Fibroblast of lung (primary cell): Measurements from ENCODE around the gene PRKCD. TPM values are rescaled to one million over a fixed set of nuclear protein-coding genes. Genes with fewer than 3 reads are reported as not detected.
A peak's percentile ranks its signal among the peaks of the same experiment; 100 is the strongest.

ENCODE experiments used
- DNase-seq, 2 donors: peaks; one replicate each; pipeline versions ENCODE4 v3.0.0 to v3.0.0-alpha.2; 2010; ENCODE audit warnings: low read depth in 2 of 2
- H2AFZ ChIP-seq: 2 replicates; pipeline ENCODE4 v1.5.1; 2012; ENCODE audit warnings: low read length, control low read depth, inconsistent platforms
- H3K27ac ChIP-seq: 2 replicates; pipeline ENCODE4 v1.5.1; 2011; ENCODE audit warnings: low read length, control low read depth; ENCODE audit not compliant: insufficient read depth
- H3K27me3 ChIP-seq: 2 replicates; pipeline ENCODE4 v1.5.1; 2011; ENCODE audit warnings: mild to moderate bottlenecking, low read length; ENCODE audit not compliant: control insufficient read depth, insufficient read depth
- H3K36me3 ChIP-seq: 2 replicates; pipeline ENCODE4 v1.5.1; 2011; ENCODE audit warnings: low read length; ENCODE audit not compliant: control insufficient read depth, insufficient read depth
- H3K4me1 ChIP-seq: 2 replicates; pipeline ENCODE4 v1.5.1; 2011; ENCODE audit warnings: low read length; ENCODE audit not compliant: control insufficient read depth, insufficient read depth; ENCODE audit errors: extremely low read depth
- H3K4me2 ChIP-seq: 2 replicates; pipeline ENCODE4 v1.5.1; 2011; ENCODE audit warnings: low read length, control low read depth; ENCODE audit not compliant: insufficient read depth; ENCODE audit errors: extremely low read depth
- H3K4me3 ChIP-seq, 4 experiments: fragments of 200-600 bp in 1 of 4; sonication (generic) in 1 of 4; replicated peaks in 1 of 4; 2 replicates each; pipeline ENCODE4 v1.5.1; 2011 to 2016; ENCODE audit warnings: low read length in 4 of 4, low read depth in 3 of 4, mild to moderate bottlenecking in 3 of 4, control low read depth in 2 of 4, inconsistent platforms in 1 of 4, mixed read lengths in 1 of 4; ENCODE audit not compliant: insufficient read depth in 1 of 4; ENCODE audit errors: control extremely low read depth in 1 of 4
- H3K79me2 ChIP-seq: 2 replicates; pipeline ENCODE4 v1.5.1; 2012; ENCODE audit warnings: mild to moderate bottlenecking, low read length, inconsistent platforms; ENCODE audit not compliant: control insufficient read depth, insufficient read depth
- H3K9ac ChIP-seq: 2 replicates; pipeline ENCODE4 v1.5.1; 2011; ENCODE audit warnings: mild to moderate bottlenecking, low read length, control low read depth; ENCODE audit not compliant: insufficient read depth
- H3K9me3 ChIP-seq: 2 replicates; pipeline ENCODE4 v1.5.1; 2012; ENCODE audit warnings: low read depth, low read length; ENCODE audit not compliant: control insufficient read depth, insufficient read depth
- H4K20me1 ChIP-seq: 2 replicates; pipeline ENCODE4 v1.5.1; 2011; ENCODE audit warnings: low read length; ENCODE audit not compliant: control insufficient read depth, insufficient read depth; ENCODE audit errors: extremely low read depth
- EZH2 ChIP-seq: IDR thresholded peaks from 2 replicates; pipeline ENCODE4 v1.5.1; 2012; ENCODE audit warnings: low read length, control low read depth, mild to moderate bottlenecking; ENCODE audit errors: missing control alignments
- polyA plus RNA-seq, 2 donors: library from polyadenylated mRNA; depleted of rRNA in 1 of 2; stranded (reverse) in 1 of 2; unstranded in 1 of 2; fragments of >200 nt; gene quantifications; 2 replicates each; pipeline ENCODE4 v1.2.1, GENCODE V29; 2011 to 2012; ENCODE audit warnings: missing spikeins in 1 of 2
- total RNA-seq: library from RNA; depleted of rRNA; stranded (reverse); fragments of >200 nt; gene quantifications from 2 replicates; pipeline ENCODE4 v1.2.1, GENCODE V29; 2014
- TF ChIP-seq, protein P1 (sequence below), 2 donors: IDR thresholded peaks in 1 of 2; conservative IDR thresholded peaks in 1 of 2; 1 replicate in 1 of 2; 2 replicates in 1 of 2; pipeline ENCODE4 v1.5.1; 2011 to 2012; ENCODE audit warnings: low read length in 2 of 2, control low read depth in 1 of 2, inconsistent platforms in 1 of 2, low read depth in 1 of 2, mild to moderate bottlenecking in 1 of 2

PRKCD gene
- total and polyA plus RNA-seq, 2 donors (not counting 1 experiment from before 2014, with no cell fraction given) = 3.8 to 21.2 TPM

DNA sequence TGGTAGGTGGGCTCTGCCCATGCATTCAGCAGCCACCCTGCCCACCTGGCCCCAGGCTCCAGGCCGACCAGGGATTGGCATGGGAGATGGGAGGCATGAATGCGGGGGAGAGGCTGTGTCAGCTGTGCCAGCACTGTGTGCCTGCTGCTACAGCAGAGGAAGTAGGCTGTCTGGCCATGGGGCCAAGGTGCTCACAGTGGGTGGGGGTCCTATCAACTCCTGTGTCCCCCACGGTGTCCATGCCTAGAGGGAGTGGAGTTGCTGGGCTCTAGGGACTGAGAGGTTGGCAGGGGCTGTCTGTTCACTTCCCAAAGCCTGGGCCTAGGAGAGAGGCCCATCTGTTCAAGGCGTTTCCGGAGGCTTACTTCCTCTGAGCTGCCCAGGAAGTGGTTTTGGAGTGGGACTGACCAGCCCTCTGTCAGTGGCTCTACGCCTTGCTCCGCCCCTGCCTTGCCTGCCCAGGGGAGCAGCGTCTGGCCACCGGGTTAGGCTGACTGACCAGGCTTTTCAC, 5.8 kb downstream of the PRKCD start:
- no peaks in the 10 kb centered on the region for H3K9me3 ChIP-seq
- H3K4me1 ChIP-seq = peaks cover 14% of the 10 kb centered on the region
- H3K79me2 ChIP-seq = peaks cover 11% of the 10 kb centered on the region
- H3K27me3 ChIP-seq = no peaks in the 10 kb centered on the region
- TF ChIP-seq, protein P1, sequence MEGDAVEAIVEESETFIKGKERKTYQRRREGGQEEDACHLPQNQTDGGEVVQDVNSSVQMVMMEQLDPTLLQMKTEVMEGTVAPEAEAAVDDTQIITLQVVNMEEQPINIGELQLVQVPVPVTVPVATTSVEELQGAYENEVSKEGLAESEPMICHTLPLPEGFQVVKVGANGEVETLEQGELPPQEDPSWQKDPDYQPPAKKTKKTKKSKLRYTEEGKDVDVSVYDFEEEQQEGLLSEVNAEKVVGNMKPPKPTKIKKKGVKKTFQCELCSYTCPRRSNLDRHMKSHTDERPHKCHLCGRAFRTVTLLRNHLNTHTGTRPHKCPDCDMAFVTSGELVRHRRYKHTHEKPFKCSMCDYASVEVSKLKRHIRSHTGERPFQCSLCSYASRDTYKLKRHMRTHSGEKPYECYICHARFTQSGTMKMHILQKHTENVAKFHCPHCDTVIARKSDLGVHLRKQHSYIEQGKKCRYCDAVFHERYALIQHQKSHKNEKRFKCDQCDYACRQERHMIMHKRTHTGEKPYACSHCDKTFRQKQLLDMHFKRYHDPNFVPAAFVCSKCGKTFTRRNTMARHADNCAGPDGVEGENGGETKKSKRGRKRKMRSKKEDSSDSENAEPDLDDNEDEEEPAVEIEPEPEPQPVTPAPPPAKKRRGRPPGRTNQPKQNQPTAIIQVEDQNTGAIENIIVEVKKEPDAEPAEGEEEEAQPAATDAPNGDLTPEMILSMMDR (conservative IDR thresholded peaks at IDR 0.05 in 1 of 2, IDR thresholded peaks at IDR 0.05 in 1 of 2; ENCODE audit: low read depth in 1 of 2, low read length in 2 of 2) = no peak
- TF ChIP-seq EZH2 = no peak
- H2AFZ ChIP-seq = peak overlapping the region; percentile 90
- peak; percentile 62 to 74 for DNase-seq
- no peaks in the 10 kb centered on the region for H4K20me1 ChIP-seq
- peak overlapping the region; percentile 75 for H3K4me2 ChIP-seq
- H3K4me3 ChIP-seq = no peak overlapping the region
- H3K27ac ChIP-seq = peak overlapping the region; percentile 78
- peak overlapping the region; percentile 40 for H3K9ac ChIP-seq
- no peaks in the 10 kb centered on the region for H3K36me3 ChIP-seq

DNA sequence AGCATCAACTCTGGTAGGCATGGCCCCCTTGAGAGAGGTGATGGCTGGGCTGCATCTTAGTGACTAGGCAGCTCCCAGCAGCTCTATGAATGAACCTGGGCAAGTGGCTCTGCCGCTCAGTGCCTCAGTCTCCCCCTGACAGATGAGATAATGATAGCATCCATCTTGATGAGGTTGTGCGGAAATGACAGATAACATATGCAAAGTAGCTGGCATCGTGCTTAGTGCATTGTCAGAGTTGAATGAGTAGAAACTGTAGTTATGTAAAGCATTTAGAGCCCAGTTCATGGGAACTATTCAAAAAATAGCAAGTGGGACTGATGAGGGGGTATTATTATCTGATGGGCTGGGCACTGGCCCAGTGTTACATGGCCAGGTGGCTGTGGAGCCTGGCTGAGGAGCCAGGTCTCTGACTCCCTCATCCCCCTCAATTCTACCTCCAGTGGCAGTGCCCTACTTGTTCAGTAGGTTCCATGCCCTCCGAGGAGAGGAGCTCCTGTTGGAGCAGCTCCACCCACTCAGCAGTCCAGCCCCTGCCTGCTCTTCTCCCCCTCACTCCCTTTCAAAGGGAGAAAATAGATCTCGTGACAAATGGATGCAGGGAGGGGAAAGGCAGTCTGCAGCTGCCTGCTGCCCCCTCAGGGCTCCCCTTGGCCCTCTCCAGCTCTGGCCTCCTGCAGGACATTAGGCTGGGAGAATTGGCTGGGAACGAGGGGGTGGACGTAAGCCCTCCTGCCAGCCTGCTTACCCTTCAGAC, 6.6 kb downstream of the PRKCD start:
- Histone ChIP-seq H3K4me1 (peaks cover 10% of the 10 kb centered on the region), H3K79me2 (peaks cover 7% of the 10 kb centered on the region), H3K36me3 (no peaks in the 10 kb centered on the region), H3K27ac (peak overlapping the region; percentile 78), H3K4me3 (no peak overlapping the region), H3K27me3 (no peaks in the 10 kb centered on the region), H3K9me3 (no peaks in the 10 kb centered on the region), H3K4me2 (no peak overlapping the region), H2AFZ (peak overlapping the region; percentile 42), H3K9ac (no peak overlapping the region), H4K20me1 (no peaks in the 10 kb centered on the region)
- no peak for TF ChIP-seq EZH2
- TF ChIP-seq, protein P1 (conservative IDR thresholded peaks at IDR 0.05 in 1 of 2, IDR thresholded peaks at IDR 0.05 in 1 of 2; ENCODE audit: low read depth in 1 of 2, low read length in 2 of 2) = no peak
- peak in 1 of 2 donors; percentile 22 for DNase-seq

DNA sequence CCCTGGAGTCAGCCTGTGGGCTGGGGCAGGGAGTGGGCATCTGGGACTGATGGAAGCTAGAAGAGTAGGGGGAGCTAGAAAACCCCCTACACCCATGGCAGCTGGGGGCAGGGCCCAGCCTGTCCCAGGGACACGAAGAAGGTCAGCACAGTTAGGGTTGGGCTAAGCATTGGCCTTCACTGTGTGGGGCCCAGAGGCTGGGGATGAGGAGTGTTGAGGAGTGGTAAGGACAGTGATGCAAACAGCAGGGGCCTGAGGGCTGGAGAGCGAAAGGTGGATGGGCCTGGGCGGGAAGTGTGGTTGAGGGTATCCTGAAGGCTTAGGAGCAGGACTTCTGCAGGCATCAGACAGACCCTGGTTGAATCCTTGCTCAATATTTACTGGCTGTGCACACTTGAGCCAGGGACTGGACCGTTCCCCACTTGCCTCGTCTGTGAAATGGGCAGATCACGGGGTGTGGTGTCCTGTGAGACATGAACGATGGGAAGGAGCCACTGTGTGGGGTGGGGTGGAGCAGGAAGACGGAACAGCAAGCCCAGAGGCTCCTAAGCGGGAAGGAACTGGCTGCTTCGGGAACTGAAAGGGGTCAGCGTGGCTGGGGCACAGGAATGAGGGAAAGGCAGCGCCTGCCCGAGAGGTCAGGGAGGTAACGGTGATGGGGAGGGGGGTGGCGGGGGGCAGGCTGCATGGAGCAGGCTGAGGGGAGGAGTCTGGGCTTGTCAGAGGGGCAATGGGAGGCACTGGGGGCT, 7.3 kb downstream of the PRKCD start:
- no peak overlapping the region for H3K9ac ChIP-seq
- H3K27me3 ChIP-seq = no peaks in the 10 kb centered on the region
- no peaks in the 10 kb centered on the region for H4K20me1 ChIP-seq
- no peak overlapping the region for H3K4me3 ChIP-seq
- no peak overlapping the region for H2AFZ ChIP-seq
- TF ChIP-seq EZH2 = no peak
- TF ChIP-seq, protein P1 (conservative IDR thresholded peaks at IDR 0.05 in 1 of 2, IDR thresholded peaks at IDR 0.05 in 1 of 2; ENCODE audit: low read depth in 1 of 2, low read length in 2 of 2) = no peak
- H3K4me1 ChIP-seq = peaks cover 9% of the 10 kb centered on the region
- no peak overlapping the region for H3K4me2 ChIP-seq
- no peak overlapping the region for H3K27ac ChIP-seq
- H3K36me3 ChIP-seq = no peaks in the 10 kb centered on the region
- peaks cover 5% of the 10 kb centered on the region for H3K79me2 ChIP-seq
- no peaks in the 10 kb centered on the region for H3K9me3 ChIP-seq
- DNase-seq = no peak
